Smooth muscle cell (in vitro differentiated cells): ENCODE measurements around the gene PGAM5. TPM values are rescaled to one million over a fixed set of nuclear protein-coding genes. Genes with fewer than 3 reads are reported as not detected.

ENCODE experiments used
- DNase-seq: peaks from one replicate; lab custom pipeline; 2025; ENCODE audit not compliant: unreplicated experiment; lab: John Stamatoyannopoulos, UW
- H2AFZ ChIP-seq: fragments of 200-600 bp; sonication (generic); 2 replicates; pipeline ENCODE4 v1.6.0; 2016; ENCODE audit warnings: antibody characterized with exemption, low read depth, mild to moderate bottlenecking
- H3F3A ChIP-seq: fragments of 200-600 bp; sonication (generic); 2 replicates; pipeline ENCODE4 v1.6.0; 2017; ENCODE audit warnings: antibody characterized with exemption, low read depth
- H3K27ac ChIP-seq: fragments of 200-600 bp; sonication (generic); 2 replicates; pipeline ENCODE4 v1.5.1; 2016; ENCODE audit warnings: low read depth, mild to moderate bottlenecking
- H3K27me3 ChIP-seq: fragments of 200-600 bp; sonication (generic); 2 replicates; pipeline ENCODE4 v1.6.1; 2016; ENCODE audit warnings: low read depth, mild to moderate bottlenecking
- H3K36me3 ChIP-seq: fragments of 200-600 bp; sonication (generic); 2 replicates; pipeline ENCODE4 v1.5.1; 2016; ENCODE audit warnings: low read depth
- H3K4me1 ChIP-seq: fragments of 200-600 bp; sonication (generic); 2 replicates; pipeline ENCODE4 v1.5.1; 2016; ENCODE audit warnings: low read depth
- H3K4me2 ChIP-seq: fragments of 200-600 bp; sonication (generic); 2 replicates; pipeline ENCODE4 v1.6.0; 2016; ENCODE audit warnings: mild to moderate bottlenecking
- H3K4me3 ChIP-seq: fragments of 200-600 bp; sonication (generic); 2 replicates; pipeline ENCODE4 v1.5.1; 2016; ENCODE audit warnings: mild to moderate bottlenecking
- H3K79me2 ChIP-seq: fragments of 200-600 bp; sonication (generic); 2 replicates; pipeline ENCODE4 v1.6.0; 2016; ENCODE audit warnings: low read depth, mild to moderate bottlenecking
- H3K9ac ChIP-seq: fragments of 200-600 bp; sonication (generic); 2 replicates; pipeline ENCODE4 v1.6.0; 2016; ENCODE audit warnings: low read depth
- H3K9me3 ChIP-seq: fragments of 200-600 bp; sonication (generic); replicated peaks from 2 replicates; pipeline ENCODE4 v1.5.1; 2016; ENCODE audit warnings: low read depth
- H4K20me1 ChIP-seq: fragments of 200-600 bp; sonication (generic); 2 replicates; pipeline ENCODE4 v1.6.0; 2016; ENCODE audit warnings: low read depth
- CTCF ChIP-seq: fragments of 200-600 bp; sonication (generic); IDR thresholded peaks from 2 replicates; pipeline ENCODE4 v1.5.1; 2017; ENCODE audit warnings: borderline replicate concordance, mild to moderate bottlenecking, antibody characterized with exemption; ENCODE audit not compliant: insufficient read depth, poor library complexity, severe bottlenecking
- WGBS: methylation state at CpG from one replicate; pipeline ENCODE4 v1.1.7; 2016; ENCODE audit warnings: low lambda C conversion rate; 5-methylcytosine and 5-hydroxymethylcytosine counted together
- polyA plus RNA-seq: library from polyadenylated mRNA; unstranded; fragments of >200 nt; fragmentation: Nextera tagmentation; extraction: Ambion mirVana; gene quantifications from 2 replicates; pipeline ENCODE4 v1.2.1, GENCODE V29; 2016
- total RNA-seq: library from RNA; depleted of rRNA; stranded (reverse); fragments of >200 nt; gene quantifications from 2 replicates; pipeline ENCODE4 v1.2.3, GENCODE V29; 2014

PGAM5 gene
- total and polyA plus RNA-seq, 2 experiments from 2014 or later, result 13.5 to 16.8 TPM

- TF ChIP-seq CTCF, result no peak
- Histone ChIP-seq H3K27ac (no peak overlapping the region), H4K20me1 (no peaks in the 10 kb centered on the region), H3K9ac (no peak overlapping the region), H3K4me3 (no peak overlapping the region), H3K27me3 (no peaks in the 10 kb centered on the region), H2AFZ (no peak overlapping the region), H3K4me2 (no peak overlapping the region), H3K4me1 (no peaks in the 10 kb centered on the region), H3K36me3 (no peaks in the 10 kb centered on the region), H3K79me2 (no peaks in the 10 kb centered on the region), H3K9me3 (no peaks in the 10 kb centered on the region), H3F3A (no peaks in the 10 kb centered on the region)
- WGBS, result 96% methylated on average over 16 of the region's 16 CpGs
- no peak for DNase-seq
Measured at GRCh38 chr12:132672116-132672515, 38.5 kb upstream of the PGAM5 start.

- Histone ChIP-seq H4K20me1 (no peaks in the 10 kb centered on the region), H3K27ac (no peak overlapping the region), H3K79me2 (no peaks in the 10 kb centered on the region), H3K9me3 (no peaks in the 10 kb centered on the region), H3K4me2 (no peak overlapping the region), H3F3A (no peaks in the 10 kb centered on the region), H3K27me3 (no peaks in the 10 kb centered on the region), H2AFZ (no peak overlapping the region), H3K4me1 (no peaks in the 10 kb centered on the region), H3K4me3 (no peak overlapping the region), H3K9ac (no peak overlapping the region), H3K36me3 (no peaks in the 10 kb centered on the region)
- no peak for DNase-seq
- no peak for TF ChIP-seq CTCF
- WGBS, result 98% methylated on average over 12 of the region's 12 CpGs
Measured at GRCh38 chr12:132672678-132673077, 38.0 kb upstream of the PGAM5 start.

GRCh38 chr12:132673288-132674179 lies 37.1 kb upstream of the PGAM5 start:
- no peaks in the 10 kb centered on the region for H3K27me3 ChIP-seq
- no peak overlapping the region for H3K27ac ChIP-seq
- no peak for TF ChIP-seq CTCF
- H3K9me3 ChIP-seq, result no peaks in the 10 kb centered on the region
- H3K4me2 ChIP-seq, result no peak overlapping the region
- H3K9ac ChIP-seq, result no peak overlapping the region
- no peak overlapping the region for H3K4me3 ChIP-seq
- no peaks in the 10 kb centered on the region for H4K20me1 ChIP-seq
- 93% methylated on average over 27 of the region's 27 CpGs for WGBS
- no peaks in the 10 kb centered on the region for H3K4me1 ChIP-seq
- H3K79me2 ChIP-seq, result no peaks in the 10 kb centered on the region
- no peaks in the 10 kb centered on the region for H3K36me3 ChIP-seq
- H2AFZ ChIP-seq, result no peak overlapping the region
- no peak for DNase-seq
- H3F3A ChIP-seq, result no peaks in the 10 kb centered on the region

GRCh38 chr12:132674561-132674960 lies 36.1 kb upstream of the PGAM5 start:
- Histone ChIP-seq H3K36me3 (no peaks in the 10 kb centered on the region), H3K9me3 (no peaks in the 10 kb centered on the region), H3K79me2 (no peaks in the 10 kb centered on the region), H2AFZ (no peak overlapping the region), H3K4me1 (no peaks in the 10 kb centered on the region), H3K9ac (no peak overlapping the region), H4K20me1 (no peaks in the 10 kb centered on the region), H3K4me3 (no peak overlapping the region), H3K27me3 (no peaks in the 10 kb centered on the region), H3K4me2 (no peak overlapping the region), H3K27ac (no peak overlapping the region), H3F3A (no peaks in the 10 kb centered on the region)
- no peak for TF ChIP-seq CTCF
- no peak for DNase-seq
- WGBS, result 96% methylated on average over 5 of the region's 5 CpGs
